Breast epithelium (tissue), 3 donors: ENCODE results near the gene FOXE3.

Experiments used
- CTCF ChIP-seq, 3 donors: fragments of 450-650 bp; IDR thresholded peaks; one replicate each; pipeline ENCODE4 v1.5.1; 2016 to 2017; ENCODE audit warnings: antibody characterized with exemption in 3 of 3, mild to moderate bottlenecking in 3 of 3, moderate library complexity in 3 of 3
- POLR2A ChIP-seq: fragments of 450-650 bp; IDR thresholded peaks from one replicate; pipeline ENCODE4 v1.6.1; 2016; ENCODE audit warnings: antibody characterized with exemption, mild to moderate bottlenecking, moderate library complexity

- TF ChIP-seq POLR2A (no peak), CTCF (IDR thresholded peaks at IDR 0.05) (no peak)
Measured at GRCh38 chr1:47439819-47440598, 23.9 kb downstream of the FOXE3 start.
